Endothelial cell of umbilical vein (primary cell): Measurements from ENCODE around the gene ETFA.

ENCODE experiments used
- CTCF ChIP-seq, 2 donors: IDR thresholded peaks; 1 replicate in 1 of 2; 2 replicates in 1 of 2; pipeline ENCODE4 v1.5.1; 2011; ENCODE audit warnings: low read length in 2 of 2, mild to moderate bottlenecking in 2 of 2, moderate library complexity in 2 of 2, control low read depth in 1 of 2, inconsistent platforms in 1 of 2, low read depth in 1 of 2; ENCODE audit not compliant: insufficient read depth in 1 of 2; ENCODE audit errors: extremely low read depth in 1 of 2
- EZH2 ChIP-seq: IDR thresholded peaks from 2 replicates; pipeline ENCODE4 v1.6.1; 2012; ENCODE audit warnings: borderline replicate concordance, low read depth, mild to moderate bottlenecking, moderate library complexity, low read length, inconsistent platforms; ENCODE audit not compliant: severe bottlenecking
- FOS ChIP-seq: IDR thresholded peaks from 2 replicates; pipeline ENCODE4 v1.6.1; 2011; ENCODE audit warnings: mild to moderate bottlenecking, low read length, moderate library complexity, borderline replicate concordance; ENCODE audit not compliant: insufficient read depth
- GATA2 ChIP-seq: IDR thresholded peaks from 2 replicates; pipeline ENCODE4 v1.7.0; 2011; ENCODE audit warnings: low read depth, mild to moderate bottlenecking, moderate library complexity, mixed read lengths, low read length; ENCODE audit not compliant: insufficient read length, insufficient read depth
- MYC ChIP-seq: IDR thresholded peaks from one replicate; pipeline ENCODE4 v1.6.1; 2011; ENCODE audit warnings: mild to moderate bottlenecking, low read depth, low read length
- POLR2A ChIP-seq: IDR thresholded peaks from 2 replicates; pipeline ENCODE4 v1.6.1; 2012; ENCODE audit warnings: low read depth, mild to moderate bottlenecking, control low read depth, low read length
- POLR2AphosphoS5 ChIP-seq: IDR thresholded peaks from 2 replicates; pipeline ENCODE4 v1.6.1; 2012; ENCODE audit warnings: low read depth, mild to moderate bottlenecking, control low read depth, low read length, moderate library complexity; ENCODE audit not compliant: insufficient read depth
- TF ChIP-seq, protein P1 (sequence below): IDR thresholded peaks from 2 replicates; pipeline ENCODE4 v1.6.1; 2011; ENCODE audit not compliant: insufficient read depth, insufficient read length

GRCh38 chr15:76342382-76343201 is 31.3 kb upstream of the ETFA start:
- TF ChIP-seq CTCF (IDR thresholded peaks at IDR 0.05; ENCODE audit: extremely low read depth in 1 of 2, insufficient read depth in 1 of 2, low read depth in 1 of 2, low read length in 2 of 2) (no peak), POLR2A (no peak), EZH2 (peak; percentile 92), POLR2AphosphoS5 (no peak), GATA2 (no peak), MYC (no peak), FOS (no peak)
- TF ChIP-seq, protein P1, sequence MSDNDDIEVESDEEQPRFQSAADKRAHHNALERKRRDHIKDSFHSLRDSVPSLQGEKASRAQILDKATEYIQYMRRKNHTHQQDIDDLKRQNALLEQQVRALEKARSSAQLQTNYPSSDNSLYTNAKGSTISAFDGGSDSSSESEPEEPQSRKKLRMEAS: no peak
